GM12872 (cell line): ENCODE measurements around the gene ANGPT4.

ENCODE experiments used
- TF ChIP-seq, protein P1 (sequence below): IDR thresholded peaks from 3 replicates; pipeline ENCODE4 v1.5.1; 2011; ENCODE audit warnings: low read depth, mild to moderate bottlenecking, low read length, moderate library complexity; ENCODE audit not compliant: insufficient read depth

The ANGPT4 gene

DNA sequence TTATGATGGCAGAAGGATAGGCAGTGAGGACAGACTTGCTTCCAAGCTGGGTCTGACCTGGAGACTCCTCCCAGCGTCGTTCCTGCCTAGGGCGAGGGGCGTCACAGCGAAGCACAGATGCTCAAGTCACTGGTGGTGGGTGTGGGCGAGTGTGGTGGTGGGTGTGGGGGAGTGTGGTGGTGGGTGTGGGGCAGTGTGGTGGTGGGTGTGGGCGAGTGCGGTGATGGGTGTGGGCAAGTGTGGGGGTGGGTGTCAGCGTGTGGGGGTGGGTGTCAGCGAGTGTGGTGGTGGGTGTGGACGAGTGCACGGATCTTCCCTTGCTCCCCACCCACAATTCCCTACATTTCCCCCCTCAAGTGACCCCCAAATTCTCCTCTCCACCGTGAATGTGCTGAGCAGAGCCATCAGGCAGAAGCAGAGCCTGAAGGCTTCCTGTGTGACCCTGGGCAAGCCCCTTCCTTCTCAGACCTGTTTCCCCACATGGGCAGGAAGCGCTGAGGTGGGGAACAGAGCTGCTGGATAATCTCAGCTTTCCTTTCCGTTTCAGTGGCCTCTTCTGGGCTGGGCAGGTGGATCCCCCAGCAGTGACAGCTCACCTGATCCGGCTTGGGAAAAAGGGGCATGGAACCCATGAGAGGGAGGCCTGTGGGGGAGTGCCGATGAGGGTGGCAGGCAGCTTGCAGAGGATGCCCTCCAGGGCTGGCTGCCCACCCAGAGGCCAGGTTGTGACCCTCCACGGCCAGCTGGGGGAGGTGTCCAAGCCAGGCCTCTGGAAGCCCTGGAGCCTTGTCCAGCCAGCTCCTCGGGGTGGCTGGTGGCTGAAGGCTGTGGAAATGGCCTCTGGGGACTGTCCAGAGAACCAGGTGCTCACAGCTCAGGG is 43.0 kb upstream of the ANGPT4 start:
- TF ChIP-seq, protein P1, sequence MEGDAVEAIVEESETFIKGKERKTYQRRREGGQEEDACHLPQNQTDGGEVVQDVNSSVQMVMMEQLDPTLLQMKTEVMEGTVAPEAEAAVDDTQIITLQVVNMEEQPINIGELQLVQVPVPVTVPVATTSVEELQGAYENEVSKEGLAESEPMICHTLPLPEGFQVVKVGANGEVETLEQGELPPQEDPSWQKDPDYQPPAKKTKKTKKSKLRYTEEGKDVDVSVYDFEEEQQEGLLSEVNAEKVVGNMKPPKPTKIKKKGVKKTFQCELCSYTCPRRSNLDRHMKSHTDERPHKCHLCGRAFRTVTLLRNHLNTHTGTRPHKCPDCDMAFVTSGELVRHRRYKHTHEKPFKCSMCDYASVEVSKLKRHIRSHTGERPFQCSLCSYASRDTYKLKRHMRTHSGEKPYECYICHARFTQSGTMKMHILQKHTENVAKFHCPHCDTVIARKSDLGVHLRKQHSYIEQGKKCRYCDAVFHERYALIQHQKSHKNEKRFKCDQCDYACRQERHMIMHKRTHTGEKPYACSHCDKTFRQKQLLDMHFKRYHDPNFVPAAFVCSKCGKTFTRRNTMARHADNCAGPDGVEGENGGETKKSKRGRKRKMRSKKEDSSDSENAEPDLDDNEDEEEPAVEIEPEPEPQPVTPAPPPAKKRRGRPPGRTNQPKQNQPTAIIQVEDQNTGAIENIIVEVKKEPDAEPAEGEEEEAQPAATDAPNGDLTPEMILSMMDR, result no peak

DNA sequence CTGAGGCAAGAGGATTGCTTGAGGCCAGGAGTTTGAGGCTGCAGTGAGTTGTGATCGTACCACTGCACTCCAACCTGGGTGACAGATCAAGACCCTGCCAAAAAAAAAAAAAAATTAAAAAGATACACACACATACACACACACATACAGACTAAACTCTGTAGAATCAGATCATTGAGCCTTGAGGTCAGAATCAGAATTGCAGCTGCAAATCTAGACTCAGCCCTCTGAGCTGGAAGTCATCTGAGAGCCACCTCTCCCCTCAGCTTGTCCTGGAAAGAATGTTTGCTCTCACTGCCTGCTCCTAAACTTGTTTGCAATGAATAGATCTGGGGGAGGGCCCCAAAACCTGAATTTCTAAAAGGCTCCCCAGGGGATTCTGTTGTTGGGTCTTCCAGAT is 41.4 kb upstream of the ANGPT4 start:
- TF ChIP-seq, protein P1, result peak; percentile 24; the same call in 1 of the 3 replicates

DNA sequence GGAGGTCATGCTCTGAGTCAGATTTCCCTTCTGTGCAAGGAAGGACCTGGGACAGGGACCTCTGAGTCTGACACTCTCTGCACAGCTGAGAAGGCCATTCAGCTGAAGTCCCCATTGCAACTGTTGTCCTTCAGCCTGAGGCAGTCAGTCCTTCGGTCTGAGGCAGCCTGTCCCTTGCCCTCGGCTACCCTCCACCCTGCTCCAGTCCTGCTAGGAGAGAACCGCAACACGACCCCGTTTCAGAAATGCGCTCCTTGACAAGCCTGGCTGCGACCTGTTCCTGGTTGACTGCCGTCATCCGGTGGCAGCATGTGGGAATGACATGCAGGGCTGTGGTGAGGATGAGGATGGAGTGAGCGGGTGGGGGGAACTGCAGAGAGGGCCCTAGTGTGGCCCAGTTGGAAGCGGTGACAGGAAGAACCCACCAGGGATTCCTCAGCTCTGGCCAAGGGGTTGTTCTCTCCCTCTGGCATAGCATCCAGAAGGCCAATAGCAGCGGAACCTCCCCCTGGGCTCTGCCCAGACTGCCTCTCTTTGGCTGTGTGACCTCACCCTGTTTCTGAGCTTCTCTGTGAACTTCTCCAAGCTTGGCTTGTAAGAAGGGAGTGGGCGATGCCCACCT is 40.3 kb upstream of the ANGPT4 start:
- TF ChIP-seq, protein P1, result peak; percentile 98

DNA sequence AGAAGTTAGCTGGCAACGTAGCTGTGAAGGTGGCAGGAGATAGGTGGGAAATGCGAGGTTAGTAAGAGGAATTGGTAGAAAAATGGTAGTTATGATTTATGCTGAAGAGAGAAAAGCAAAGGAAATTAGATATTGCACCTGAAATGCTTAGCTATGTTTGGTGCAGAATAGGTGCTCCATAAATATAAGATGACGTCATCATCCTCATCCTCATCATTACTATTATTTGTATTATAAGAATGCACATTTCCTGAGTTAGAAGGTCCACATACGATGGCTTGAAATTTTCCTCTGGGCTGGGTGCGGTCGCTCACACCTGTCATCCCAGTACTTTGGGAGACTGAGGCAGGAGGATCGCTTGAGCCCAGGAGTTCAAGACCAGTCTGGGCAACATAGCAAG is 39.5 kb upstream of the ANGPT4 start:
- TF ChIP-seq, protein P1, result no peak

DNA sequence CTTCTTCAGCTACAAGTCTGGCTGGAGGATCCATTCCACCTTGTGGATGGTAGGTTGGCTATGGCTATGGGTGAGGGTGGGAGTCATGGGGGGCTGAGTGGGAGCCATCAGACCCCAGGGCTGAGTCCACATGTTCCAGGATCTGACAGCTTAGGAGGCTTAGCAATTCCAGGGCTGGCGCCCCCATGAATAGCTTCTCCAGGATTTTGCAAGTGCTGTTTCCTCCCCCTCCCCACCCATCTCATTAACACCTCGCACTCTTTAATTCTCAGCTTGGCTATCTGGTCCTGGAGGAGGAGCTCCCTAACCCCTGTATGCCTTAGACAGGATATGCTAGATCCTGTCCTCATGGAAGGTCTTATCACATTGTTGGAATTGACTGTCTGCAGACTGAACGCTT is 39.0 kb upstream of the ANGPT4 start:
- TF ChIP-seq, protein P1, result no peak

DNA sequence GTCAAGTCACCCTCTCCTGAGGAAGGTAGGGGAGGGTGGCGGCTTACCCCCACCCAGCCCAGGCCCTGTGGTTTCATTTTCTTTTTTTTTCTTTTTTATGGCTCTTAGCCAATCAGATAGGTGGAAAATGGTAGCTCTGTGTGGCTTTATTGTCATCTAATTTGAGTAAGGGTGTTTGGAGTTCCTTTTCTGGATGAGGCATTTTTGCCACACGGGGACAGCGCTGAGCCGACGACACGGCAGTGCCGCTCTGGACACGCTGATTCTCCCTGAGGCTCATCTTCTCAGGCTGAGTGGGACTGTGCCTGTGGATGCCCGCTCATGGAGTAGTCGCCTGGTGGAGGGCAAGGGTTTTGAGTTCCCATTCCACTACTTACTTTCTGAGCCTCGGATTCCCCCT is 37.6 kb upstream of the ANGPT4 start:
- TF ChIP-seq, protein P1, result peak; percentile 30; the same call in 1 of the 3 replicates

DNA sequence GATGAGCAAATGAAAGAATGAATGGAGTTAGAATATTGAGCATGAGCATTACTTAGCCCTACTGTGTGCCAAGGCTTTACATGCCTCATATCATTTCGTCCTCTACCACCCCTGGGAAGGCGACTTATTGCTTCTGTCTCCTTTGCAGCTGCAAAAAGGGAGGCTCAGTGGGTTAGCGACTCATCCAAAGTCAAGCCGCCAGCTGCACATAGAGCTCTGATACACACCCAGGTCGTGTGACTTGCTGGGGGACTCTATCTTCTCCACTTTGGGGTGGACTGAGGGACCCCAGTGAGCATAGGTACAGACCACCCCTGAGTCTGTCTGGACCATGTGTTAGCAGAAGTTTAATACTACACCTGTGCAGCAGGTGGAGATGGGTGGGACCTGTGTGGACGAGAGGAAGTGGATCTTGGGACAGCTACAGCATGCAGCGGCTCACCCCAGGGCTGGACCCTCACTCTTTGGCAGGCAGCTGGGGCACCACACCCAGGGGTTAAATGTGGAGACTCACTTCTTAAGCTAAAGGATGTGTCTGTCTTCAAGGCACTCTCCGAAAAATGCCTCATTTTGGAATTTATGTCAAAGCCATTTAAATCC is 36.2 kb upstream of the ANGPT4 start:
- TF ChIP-seq, protein P1, result no peak
